Epithelial cell of umbilical artery (primary cell): ENCODE measurements around the gene NCOR2. TPM values are rescaled to one million over a fixed set of nuclear protein-coding genes. Genes with fewer than 3 reads are reported as not detected.

Experiments
- total RNA-seq: library from RNA; depleted of rRNA; stranded (reverse); fragments of >200 nt; gene quantifications from 2 replicates; pipeline ENCODE4 v1.2.3, GENCODE V29; 2014

Gene NCOR2
- 33.6 and 57.5 TPM in 2 replicates for total RNA-seq

GRCh38 chr12:124566997-124567672 is at the start of gene NCOR2:
Gene NCOR2 (minus strand): TSS chr12:124567612. CDS start chr12:124495251, 72,361 bp downstream.

